ENCODE results near the gene SLC22A23.

SLC22A23 gene

GRCh38 chr6:3456898-3457709 is at the start of gene SLC22A23:
Gene SLC22A23, minus strand, starts transcription at chr6:3457050. Its CDS starts 491 bp downstream, at chr6:3456559.
- peak; percentile 61 for DNase-seq

- no peak for DNase-seq
Measured at GRCh38 chr6:3506200-3506599, 49.4 kb upstream of the SLC22A23 start.

DNA sequence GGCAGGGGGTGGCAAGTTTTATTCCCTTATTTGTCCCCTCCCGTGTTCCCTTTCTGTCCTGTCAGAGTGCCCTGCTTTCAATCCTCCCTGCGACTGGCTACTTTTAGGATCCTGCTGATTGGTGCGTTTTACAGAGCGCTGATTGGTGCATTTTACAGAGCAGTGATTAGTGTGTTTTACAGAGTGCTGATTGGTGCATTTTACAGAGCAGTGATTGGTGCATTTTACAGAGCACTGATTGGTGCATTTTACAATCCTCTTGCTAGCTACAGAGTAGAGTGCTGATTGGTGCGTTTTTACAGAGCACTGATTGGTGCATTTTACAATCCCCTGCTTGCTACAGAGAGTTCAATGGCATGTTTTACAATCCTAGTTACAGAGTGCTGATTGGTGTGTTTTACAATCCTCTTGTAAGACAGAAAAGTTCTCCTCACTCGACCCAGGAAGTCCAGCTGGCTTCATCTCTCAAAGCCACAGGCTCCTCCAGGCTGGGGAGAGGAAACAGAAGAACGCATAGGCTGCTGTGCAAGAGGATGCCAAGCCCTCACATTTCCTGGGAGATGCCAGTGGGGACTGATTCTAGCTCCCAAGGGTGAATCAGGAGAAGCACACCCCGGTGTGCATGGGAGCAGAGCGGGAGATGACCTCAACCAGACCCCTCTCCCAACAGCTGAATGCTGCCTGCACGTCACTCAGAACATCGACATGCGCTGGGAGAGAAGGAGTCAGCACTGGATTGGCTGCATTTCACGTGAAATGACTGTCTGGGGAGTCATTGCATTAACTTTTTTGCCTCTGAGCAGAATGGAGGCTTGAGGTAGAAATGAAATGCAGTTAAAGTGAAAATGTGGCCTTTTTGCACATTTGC is 48.3 kb upstream of the SLC22A23 start:
- no peak for DNase-seq

DNA sequence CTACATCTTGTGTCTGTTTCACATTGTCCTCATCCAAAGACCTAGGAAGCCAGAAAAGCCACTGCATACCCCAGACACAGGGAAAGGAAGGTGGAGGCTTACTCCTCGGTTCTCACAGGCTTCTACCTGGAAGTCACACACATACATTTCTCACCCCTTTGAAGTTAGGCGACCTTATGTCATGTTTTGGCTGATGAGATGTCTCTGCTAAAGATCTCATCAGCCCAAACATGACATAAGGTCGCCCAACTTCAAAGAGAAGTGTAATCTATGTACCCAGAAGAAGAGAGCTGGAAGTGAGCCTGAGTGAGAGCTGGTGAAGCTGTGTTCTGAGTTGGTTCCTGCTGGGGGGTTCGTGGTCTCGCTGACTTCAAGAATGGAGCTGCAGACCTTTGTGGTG is 47.5 kb upstream of the SLC22A23 start:
- DNase-seq: no peak

- DNase-seq: no peak
Measured at GRCh38 chr6:3501826-3502500, 45.1 kb upstream of the SLC22A23 start.

GRCh38 chr6:3500262-3501014 is 43.6 kb upstream of the SLC22A23 start:
- no peak for DNase-seq

- no peak for DNase-seq
Measured at GRCh38 chr6:3499603-3500002, 42.8 kb upstream of the SLC22A23 start.

- DNase-seq: no peak
Measured at GRCh38 chr6:3496395-3496794, 39.5 kb upstream of the SLC22A23 start.

DNA sequence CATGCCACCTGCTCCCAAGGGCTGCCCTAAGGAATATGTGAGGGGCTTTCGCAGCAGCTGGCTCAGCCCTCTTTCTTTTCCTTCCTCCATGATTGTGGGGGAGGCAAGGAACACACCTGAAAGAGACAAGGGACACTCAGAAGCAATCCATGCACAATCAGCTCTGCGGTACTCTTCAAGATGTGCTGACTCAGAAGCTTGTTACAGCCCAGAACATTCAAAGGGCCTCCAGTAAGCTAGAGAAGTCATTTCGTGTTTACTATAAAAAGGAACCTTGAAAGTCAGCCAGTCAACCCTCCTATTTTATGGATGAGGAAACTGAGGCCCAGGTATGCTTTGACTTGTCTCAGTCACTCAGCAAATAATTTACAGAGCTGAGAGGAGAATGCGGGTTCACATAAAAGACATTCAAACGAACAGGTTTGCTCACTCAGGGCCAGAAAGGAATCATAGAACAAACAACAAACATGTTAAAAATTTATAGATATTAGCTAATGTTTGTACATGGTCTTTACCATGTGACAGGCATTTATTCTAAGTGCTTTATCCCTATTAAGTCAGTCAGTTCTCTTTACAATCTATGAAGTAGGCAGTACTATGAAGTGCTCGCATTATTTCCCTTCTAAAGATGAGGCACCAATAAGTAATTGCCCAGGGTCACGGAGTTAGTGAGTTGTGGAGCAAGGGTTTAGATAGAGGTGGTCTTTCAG is 37.7 kb upstream of the SLC22A23 start:
- no peak for DNase-seq

GRCh38 chr6:3490625-3490980 is 33.8 kb upstream of the SLC22A23 start:
- no peak for DNase-seq

DNA sequence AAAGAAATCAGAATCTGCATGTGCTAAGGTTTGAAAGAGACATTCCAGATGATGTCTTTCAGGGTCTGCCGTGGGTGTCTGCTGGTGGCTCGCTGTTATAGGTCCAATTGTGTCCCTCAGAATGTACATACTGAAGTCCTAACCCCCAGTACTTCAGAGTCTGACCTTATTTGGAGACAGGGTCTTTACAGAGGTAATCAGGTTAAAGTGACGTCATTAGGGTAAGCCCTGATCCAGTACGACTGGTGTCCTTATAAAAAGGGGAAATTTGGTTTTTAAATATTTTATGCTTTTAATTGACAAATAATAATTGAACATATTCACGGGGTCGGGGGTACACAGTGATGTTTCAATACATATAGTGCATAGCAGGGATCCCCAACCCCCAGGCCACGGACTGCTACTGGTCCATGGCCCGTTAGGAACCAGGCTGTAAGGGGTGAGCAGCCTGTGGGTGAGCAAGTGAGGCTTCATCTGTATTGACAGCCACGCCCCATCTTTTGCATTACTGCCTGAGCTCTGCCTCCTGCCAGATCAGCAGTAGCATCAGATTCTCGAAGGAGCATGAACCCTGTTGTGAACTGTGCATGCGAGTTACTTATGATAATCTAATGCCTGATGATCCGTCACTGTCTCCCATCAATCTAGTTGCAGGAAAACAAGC is 33.2 kb upstream of the SLC22A23 start:
- no peak for DNase-seq

GRCh38 chr6:3489027-3489757 is 32.3 kb upstream of the SLC22A23 start:
- DNase-seq: no peak

- DNase-seq: no peak
Measured at GRCh38 chr6:3484946-3485345, 28.1 kb upstream of the SLC22A23 start.

GRCh38 chr6:3484192-3484591 is 27.3 kb upstream of the SLC22A23 start:
- DNase-seq: no peak

GRCh38 chr6:3483675-3484074 is 26.8 kb upstream of the SLC22A23 start:
- no peak for DNase-seq

- DNase-seq: no peak
Measured at GRCh38 chr6:3482869-3483268, 26.0 kb upstream of the SLC22A23 start.

GRCh38 chr6:3481640-3482039 is 24.8 kb upstream of the SLC22A23 start:
- DNase-seq: no peak

GRCh38 chr6:3480009-3480408 is 23.2 kb upstream of the SLC22A23 start:
- DNase-seq: no peak

- DNase-seq: no peak
Measured at GRCh38 chr6:3473773-3474172, 16.9 kb upstream of the SLC22A23 start.

DNA sequence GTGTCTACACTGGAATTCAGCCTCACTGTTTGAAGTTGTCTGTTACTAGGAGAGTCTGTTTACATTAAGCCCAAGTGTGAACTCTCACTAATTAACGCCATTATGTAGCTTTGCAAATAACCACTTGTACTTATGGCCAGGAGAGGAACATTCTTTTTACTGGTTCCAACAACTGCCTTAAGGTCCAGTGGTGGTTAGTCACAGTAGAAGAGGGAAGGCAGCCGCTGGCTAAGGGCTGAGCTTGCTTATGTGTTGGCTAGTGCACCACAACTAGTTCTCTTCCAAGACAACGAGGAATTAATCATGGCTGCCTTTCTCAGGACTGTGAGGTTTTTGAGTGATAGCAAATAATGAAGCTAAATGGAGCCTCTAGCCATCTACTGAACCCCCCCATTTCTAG is 14.9 kb upstream of the SLC22A23 start:
- no peak for DNase-seq

GRCh38 chr6:3471286-3471685 is 14.4 kb upstream of the SLC22A23 start:
- no peak for DNase-seq
